Cardiac fibroblast (primary cell): ENCODE results near the gene CABP5.

ENCODE experiments used
- DNase-seq, 2 donors: peaks; one replicate each; pipeline versions ENCODE4 v3.0.0 to v3.0.0-alpha.2; 2010; ENCODE audit warnings: low read depth in 2 of 2
- H3K4me3 ChIP-seq, 2 donors: replicated peaks in 1 of 2; 1 replicate in 1 of 2; 2 replicates in 1 of 2; pipeline ENCODE4 v1.5.1; 2011; ENCODE audit warnings: low read depth in 2 of 2, low read length in 2 of 2, mild to moderate bottlenecking in 2 of 2, moderate library complexity in 1 of 2
- TF ChIP-seq, protein P1 (sequence below): IDR thresholded peaks from one replicate; pipeline ENCODE4 v1.5.1; 2011; ENCODE audit warnings: low read depth, mild to moderate bottlenecking, low read length, inconsistent platforms

Gene CABP5

DNA sequence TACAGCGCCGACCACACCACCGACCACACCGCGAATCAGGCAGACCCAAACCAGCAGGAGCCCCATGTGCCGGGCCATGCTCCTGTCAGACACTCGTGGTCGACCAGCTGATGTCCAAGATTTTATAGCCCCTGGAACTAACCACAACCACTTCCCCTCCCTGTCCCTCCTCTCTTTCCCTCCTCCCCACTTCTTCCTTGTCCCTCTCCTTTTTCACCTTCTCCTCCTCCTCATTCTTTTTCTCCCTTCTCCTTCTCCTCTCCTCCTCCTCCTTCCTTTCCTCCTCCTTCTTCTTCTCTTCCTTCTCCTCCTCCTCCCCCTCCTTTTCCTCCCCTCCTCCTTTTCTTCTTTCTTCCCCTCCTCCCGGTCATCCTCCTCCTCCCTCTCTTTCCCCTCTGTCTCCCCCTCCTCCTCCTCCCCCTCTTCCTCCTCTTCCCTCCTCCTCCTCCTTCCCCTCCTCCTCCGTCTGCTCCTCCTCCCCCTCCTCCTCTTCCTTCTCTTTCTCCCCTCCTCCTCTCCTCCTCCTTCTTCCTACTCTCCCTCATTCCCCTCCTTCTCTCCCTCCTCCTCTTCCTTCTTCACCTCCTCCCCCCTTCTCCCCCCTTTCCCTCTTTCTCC lies 52.6 kb downstream of the CABP5 start:
- TF ChIP-seq, protein P1, sequence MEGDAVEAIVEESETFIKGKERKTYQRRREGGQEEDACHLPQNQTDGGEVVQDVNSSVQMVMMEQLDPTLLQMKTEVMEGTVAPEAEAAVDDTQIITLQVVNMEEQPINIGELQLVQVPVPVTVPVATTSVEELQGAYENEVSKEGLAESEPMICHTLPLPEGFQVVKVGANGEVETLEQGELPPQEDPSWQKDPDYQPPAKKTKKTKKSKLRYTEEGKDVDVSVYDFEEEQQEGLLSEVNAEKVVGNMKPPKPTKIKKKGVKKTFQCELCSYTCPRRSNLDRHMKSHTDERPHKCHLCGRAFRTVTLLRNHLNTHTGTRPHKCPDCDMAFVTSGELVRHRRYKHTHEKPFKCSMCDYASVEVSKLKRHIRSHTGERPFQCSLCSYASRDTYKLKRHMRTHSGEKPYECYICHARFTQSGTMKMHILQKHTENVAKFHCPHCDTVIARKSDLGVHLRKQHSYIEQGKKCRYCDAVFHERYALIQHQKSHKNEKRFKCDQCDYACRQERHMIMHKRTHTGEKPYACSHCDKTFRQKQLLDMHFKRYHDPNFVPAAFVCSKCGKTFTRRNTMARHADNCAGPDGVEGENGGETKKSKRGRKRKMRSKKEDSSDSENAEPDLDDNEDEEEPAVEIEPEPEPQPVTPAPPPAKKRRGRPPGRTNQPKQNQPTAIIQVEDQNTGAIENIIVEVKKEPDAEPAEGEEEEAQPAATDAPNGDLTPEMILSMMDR = no peak
- no peak overlapping the region for H3K4me3 ChIP-seq
- no peak for DNase-seq
